PFSK-1 (cell line): ENCODE measurements around the gene CCDC181.

Experiments
- FOXP2 ChIP-seq: optimal IDR thresholded peaks from 2 replicates; pipeline ENCODE3; 2011; ENCODE audit warnings: borderline replicate concordance, control low read depth, inconsistent platforms; ENCODE audit not compliant: insufficient read depth; ENCODE audit errors: extremely low read length, extremely low read depth
- POLR2AphosphoS5 ChIP-seq: IDR thresholded peaks from 2 replicates; pipeline ENCODE4 v1.6.1; 2012; ENCODE audit warnings: low read depth, mild to moderate bottlenecking, control low read depth, low read length, moderate library complexity
- SIN3A ChIP-seq: IDR thresholded peaks from 2 replicates; pipeline ENCODE4 v1.6.1; 2012; ENCODE audit warnings: mild to moderate bottlenecking, low read length, moderate library complexity, borderline replicate concordance; ENCODE audit not compliant: insufficient read depth
- TAF1 ChIP-seq: IDR thresholded peaks from 2 replicates; pipeline ENCODE4 v1.6.1; 2012; ENCODE audit warnings: low read length, control low read depth, borderline replicate concordance; ENCODE audit not compliant: insufficient read depth
- TF ChIP-seq, protein P1 (sequence below), 2 experiments: IDR thresholded peaks; 2 replicates each; pipeline versions ENCODE4 v1.6.1 to v1.8.0; 2011 to 2012; ENCODE audit warnings: low read depth in 2 of 2, low read length in 2 of 2, control low read depth in 1 of 2, inconsistent platforms in 1 of 2, mild to moderate bottlenecking in 1 of 2, moderate library complexity in 1 of 2; ENCODE audit not compliant: insufficient read depth in 1 of 2

Gene CCDC181

DNA sequence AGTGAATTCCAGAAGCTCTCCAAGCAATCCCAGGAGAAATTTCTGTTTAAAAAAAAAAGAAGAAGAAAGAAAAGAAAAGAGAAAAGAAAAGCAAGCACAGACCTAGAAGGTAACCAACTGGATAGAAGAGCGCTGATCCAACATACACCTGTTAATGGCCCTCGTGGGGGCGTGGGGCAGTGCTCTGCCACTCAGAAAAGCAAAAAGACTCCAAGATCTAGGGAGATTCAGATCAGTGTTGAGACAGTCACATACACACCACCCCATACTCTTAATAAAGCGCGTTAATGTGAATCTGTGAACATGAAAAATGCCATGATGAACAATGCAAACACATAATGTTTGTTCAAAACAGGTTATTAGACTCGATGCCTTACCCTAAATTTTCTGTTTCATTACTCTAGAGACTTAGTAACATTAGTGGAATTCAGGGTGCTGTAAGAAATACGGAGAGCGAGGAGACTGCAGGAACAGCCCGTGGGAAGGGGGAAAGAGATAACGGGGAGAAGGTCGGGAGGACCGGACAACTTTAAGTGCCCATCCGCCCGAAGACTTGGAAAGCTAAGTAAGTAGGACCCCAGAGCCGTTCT, 60.1 kb downstream of the CCDC181 start:
- no peak for TF ChIP-seq TAF1
- no peak for TF ChIP-seq FOXP2
- TF ChIP-seq, protein P1, sequence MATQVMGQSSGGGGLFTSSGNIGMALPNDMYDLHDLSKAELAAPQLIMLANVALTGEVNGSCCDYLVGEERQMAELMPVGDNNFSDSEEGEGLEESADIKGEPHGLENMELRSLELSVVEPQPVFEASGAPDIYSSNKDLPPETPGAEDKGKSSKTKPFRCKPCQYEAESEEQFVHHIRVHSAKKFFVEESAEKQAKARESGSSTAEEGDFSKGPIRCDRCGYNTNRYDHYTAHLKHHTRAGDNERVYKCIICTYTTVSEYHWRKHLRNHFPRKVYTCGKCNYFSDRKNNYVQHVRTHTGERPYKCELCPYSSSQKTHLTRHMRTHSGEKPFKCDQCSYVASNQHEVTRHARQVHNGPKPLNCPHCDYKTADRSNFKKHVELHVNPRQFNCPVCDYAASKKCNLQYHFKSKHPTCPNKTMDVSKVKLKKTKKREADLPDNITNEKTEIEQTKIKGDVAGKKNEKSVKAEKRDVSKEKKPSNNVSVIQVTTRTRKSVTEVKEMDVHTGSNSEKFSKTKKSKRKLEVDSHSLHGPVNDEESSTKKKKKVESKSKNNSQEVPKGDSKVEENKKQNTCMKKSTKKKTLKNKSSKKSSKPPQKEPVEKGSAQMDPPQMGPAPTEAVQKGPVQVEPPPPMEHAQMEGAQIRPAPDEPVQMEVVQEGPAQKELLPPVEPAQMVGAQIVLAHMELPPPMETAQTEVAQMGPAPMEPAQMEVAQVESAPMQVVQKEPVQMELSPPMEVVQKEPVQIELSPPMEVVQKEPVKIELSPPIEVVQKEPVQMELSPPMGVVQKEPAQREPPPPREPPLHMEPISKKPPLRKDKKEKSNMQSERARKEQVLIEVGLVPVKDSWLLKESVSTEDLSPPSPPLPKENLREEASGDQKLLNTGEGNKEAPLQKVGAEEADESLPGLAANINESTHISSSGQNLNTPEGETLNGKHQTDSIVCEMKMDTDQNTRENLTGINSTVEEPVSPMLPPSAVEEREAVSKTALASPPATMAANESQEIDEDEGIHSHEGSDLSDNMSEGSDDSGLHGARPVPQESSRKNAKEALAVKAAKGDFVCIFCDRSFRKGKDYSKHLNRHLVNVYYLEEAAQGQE (IDR thresholded peaks at IDR 0.05; ENCODE audit: insufficient read depth in 1 of 2, low read depth in 2 of 2, low read length in 2 of 2), result no peak
- no peak for TF ChIP-seq POLR2AphosphoS5
- no peak for TF ChIP-seq SIN3A

GRCh38 chr1:169364948-169365347, 62.3 kb downstream of the CCDC181 start:
- no peak for TF ChIP-seq POLR2AphosphoS5
- TF ChIP-seq, protein P1 (IDR thresholded peaks at IDR 0.05; ENCODE audit: insufficient read depth in 1 of 2, low read depth in 2 of 2, low read length in 2 of 2), result no peak
- no peak for TF ChIP-seq TAF1
- TF ChIP-seq SIN3A, result no peak
- TF ChIP-seq FOXP2, result no peak

GRCh38 chr1:169363046-169363730, 64.1 kb downstream of the CCDC181 start:
- TF ChIP-seq FOXP2, result no peak
- no peak for TF ChIP-seq POLR2AphosphoS5
- no peak for TF ChIP-seq TAF1
- no peak for TF ChIP-seq SIN3A
- TF ChIP-seq, protein P1 (IDR thresholded peaks at IDR 0.05; ENCODE audit: insufficient read depth in 1 of 2, low read depth in 2 of 2, low read length in 2 of 2), result no peak

- TF ChIP-seq, protein P1 (IDR thresholded peaks at IDR 0.05; ENCODE audit: insufficient read depth in 1 of 2, low read depth in 2 of 2, low read length in 2 of 2), result no peak
- TF ChIP-seq POLR2AphosphoS5 (no peak), TAF1 (no peak), FOXP2 (no peak), SIN3A (no peak)
These were observed 66.0 kb downstream of the CCDC181 start for GRCh38 chr1:169361281-169361680.

GRCh38 chr1:169360415-169360814, 66.9 kb downstream of the CCDC181 start:
- TF ChIP-seq TAF1 (no peak), FOXP2 (no peak), POLR2AphosphoS5 (no peak), SIN3A (no peak)
- TF ChIP-seq, protein P1 (IDR thresholded peaks at IDR 0.05; ENCODE audit: insufficient read depth in 1 of 2, low read depth in 2 of 2, low read length in 2 of 2), result no peak
